GM12873 (cell line): ENCODE results near the gene LAMA4.

Experiments
- TF ChIP-seq, protein P1 (sequence below): IDR thresholded peaks from 2 replicates; pipeline ENCODE4 v1.5.1; 2012; ENCODE audit warnings: low read depth, mild to moderate bottlenecking, moderate library complexity, low read length, control low read depth; ENCODE audit not compliant: insufficient read depth; ENCODE audit errors: missing control alignments

The LAMA4 gene

GRCh38 chr6:112216662-112217551, 37.5 kb downstream of the LAMA4 start:
- TF ChIP-seq, protein P1, sequence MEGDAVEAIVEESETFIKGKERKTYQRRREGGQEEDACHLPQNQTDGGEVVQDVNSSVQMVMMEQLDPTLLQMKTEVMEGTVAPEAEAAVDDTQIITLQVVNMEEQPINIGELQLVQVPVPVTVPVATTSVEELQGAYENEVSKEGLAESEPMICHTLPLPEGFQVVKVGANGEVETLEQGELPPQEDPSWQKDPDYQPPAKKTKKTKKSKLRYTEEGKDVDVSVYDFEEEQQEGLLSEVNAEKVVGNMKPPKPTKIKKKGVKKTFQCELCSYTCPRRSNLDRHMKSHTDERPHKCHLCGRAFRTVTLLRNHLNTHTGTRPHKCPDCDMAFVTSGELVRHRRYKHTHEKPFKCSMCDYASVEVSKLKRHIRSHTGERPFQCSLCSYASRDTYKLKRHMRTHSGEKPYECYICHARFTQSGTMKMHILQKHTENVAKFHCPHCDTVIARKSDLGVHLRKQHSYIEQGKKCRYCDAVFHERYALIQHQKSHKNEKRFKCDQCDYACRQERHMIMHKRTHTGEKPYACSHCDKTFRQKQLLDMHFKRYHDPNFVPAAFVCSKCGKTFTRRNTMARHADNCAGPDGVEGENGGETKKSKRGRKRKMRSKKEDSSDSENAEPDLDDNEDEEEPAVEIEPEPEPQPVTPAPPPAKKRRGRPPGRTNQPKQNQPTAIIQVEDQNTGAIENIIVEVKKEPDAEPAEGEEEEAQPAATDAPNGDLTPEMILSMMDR, result no peak

DNA sequence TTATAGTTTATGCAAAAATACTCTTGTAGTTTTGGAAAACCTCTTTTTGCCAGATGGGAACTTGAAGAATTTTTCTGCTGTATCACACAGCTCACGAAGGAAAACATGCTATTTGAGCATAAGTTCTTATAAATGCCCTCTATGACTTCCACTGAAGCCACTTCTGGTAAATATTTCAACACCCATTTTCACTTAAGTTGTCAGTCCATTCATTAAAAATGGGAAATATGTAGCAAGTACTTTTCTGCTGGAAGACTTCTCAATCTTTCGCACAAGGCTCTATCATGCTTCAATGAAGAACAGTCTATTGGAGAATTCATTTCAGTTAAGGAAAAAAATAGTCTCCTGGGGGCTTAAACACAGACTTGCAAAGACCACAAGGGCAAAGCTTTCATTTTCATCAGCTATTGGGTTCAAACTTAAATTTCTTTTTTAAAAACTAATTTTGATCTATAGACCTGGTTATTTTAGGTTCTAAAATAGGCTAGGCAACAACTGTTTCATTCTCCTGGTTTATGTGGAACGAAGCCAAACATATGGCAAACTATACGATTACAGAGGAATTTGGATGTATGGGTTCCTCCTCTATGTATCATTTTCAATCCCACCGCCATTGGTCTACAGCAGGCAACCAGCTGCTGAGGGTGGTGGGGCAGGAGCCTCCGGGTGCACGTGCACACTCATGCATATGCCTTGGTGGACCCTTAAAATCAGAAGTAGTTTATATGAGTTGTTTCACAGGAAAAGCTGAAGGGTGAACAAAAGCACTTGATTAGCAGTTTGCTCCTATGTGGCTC, 38.7 kb downstream of the LAMA4 start:
- TF ChIP-seq, protein P1, result no peak

DNA sequence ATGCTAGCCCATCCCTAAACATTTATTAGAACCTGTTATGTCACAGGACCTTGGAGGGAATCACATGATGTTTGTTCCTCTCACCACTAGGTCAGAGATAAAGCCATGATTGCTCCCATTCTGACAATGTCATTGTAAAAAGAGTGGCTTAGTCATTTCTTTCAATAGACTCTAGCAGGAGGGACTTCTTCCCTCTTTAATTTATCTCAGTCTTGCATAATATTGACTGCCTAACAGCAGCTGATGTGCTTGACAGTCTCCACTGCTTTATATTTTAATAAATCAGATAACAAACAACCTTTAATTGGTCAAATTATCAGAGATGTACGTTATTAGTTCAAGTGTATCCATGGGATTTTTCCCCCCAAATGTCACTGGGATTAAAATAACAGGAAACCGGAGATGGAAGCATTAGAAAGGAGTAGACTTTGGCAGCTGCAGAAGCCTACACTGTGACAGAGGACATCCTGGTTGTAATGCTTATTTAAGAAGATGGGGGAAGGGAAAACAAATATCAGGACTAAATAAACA, 39.6 kb downstream of the LAMA4 start:
- TF ChIP-seq, protein P1, result no peak

DNA sequence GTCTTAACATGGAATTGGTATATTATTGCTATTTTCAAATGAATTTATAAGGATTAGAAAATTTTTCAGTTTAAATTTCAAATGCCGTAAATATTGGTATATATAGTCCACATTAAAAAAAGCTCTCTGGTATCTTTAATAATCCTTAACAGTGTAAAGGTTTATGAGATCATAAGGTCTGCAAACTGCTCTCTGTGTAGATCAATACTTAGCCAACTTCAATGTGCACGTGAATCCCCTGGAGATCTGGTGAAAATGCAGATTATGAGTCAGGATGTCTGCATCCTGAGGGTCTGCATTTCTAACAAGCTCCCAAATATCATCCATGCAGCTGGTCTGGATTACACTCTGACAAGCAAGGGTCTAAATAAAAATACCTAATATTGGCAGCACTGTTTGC, 43.5 kb downstream of the LAMA4 start:
- TF ChIP-seq, protein P1, result no peak

DNA sequence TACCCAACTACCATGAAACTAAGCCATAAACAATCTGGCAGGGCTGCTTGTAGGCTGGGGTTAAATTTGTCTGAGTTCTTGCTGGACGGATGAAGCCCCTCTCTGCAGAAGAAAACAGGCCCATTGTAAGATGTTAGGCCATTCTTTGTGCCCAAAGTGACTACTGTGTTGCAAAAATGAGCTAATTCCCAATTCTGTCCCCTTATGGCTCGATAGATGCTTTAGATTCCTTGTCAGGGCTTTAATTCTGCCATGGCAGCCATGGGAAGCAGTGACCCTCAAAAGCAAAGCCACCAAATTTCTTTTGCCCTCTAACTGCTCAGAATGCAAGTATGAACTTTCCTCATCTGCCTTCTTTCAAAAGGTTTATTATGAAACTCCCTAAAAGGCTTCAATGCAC, 45.2 kb downstream of the LAMA4 start:
- TF ChIP-seq, protein P1, result no peak

DNA sequence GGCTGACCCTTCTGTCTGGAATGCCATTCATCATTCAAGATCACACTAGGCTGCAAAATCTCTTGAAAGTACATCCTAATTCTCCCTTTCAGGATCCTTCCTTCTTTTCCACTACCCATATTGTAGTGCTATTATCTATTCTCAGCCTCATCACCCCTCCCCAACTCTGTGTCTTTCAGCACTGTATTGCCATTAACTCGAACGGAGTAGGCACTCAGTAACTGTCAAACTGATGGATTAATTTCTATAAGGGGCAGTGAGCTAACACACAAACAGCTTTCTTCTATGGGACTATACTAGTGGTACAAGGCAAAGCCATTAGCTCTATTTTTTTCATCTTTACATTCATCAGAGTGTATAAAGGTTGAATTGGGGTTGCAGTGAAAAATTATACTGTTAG, 46.6 kb downstream of the LAMA4 start:
- TF ChIP-seq, protein P1, result no peak

- TF ChIP-seq, protein P1, result no peak
Observed at GRCh38 chr6:112207131-112207530, 47.2 kb downstream of the LAMA4 start.
